Fibroblast of the aortic adventitia (primary cell): ENCODE results near the gene IQCE. TPM values are rescaled to one million over a fixed set of nuclear protein-coding genes. Genes with fewer than 3 reads are reported as not detected.

ENCODE experiments used
- DNase-seq: peaks from one replicate; pipeline ENCODE4 v3.0.0-alpha.2; 2010; ENCODE audit warnings: low read depth
- H3K4me3 ChIP-seq: 2 replicates; pipeline ENCODE4 v1.5.1; 2011; ENCODE audit warnings: low read depth, mild to moderate bottlenecking, control low read depth, low read length, moderate library complexity
- total RNA-seq: library from RNA; depleted of rRNA; stranded (reverse); fragments of >200 nt; gene quantifications from 2 replicates; pipeline ENCODE4 v1.2.3, GENCODE V29; 2012; ENCODE audit warnings: low replicate concordance
- TF ChIP-seq, protein P1 (sequence below): IDR thresholded peaks from 2 replicates; pipeline ENCODE4 v1.5.1; 2011; ENCODE audit warnings: mild to moderate bottlenecking, low read length, control low read depth, inconsistent platforms; ENCODE audit not compliant: insufficient read depth

The IQCE gene
- total RNA-seq, 1 donor = 14.0 TPM

DNA sequence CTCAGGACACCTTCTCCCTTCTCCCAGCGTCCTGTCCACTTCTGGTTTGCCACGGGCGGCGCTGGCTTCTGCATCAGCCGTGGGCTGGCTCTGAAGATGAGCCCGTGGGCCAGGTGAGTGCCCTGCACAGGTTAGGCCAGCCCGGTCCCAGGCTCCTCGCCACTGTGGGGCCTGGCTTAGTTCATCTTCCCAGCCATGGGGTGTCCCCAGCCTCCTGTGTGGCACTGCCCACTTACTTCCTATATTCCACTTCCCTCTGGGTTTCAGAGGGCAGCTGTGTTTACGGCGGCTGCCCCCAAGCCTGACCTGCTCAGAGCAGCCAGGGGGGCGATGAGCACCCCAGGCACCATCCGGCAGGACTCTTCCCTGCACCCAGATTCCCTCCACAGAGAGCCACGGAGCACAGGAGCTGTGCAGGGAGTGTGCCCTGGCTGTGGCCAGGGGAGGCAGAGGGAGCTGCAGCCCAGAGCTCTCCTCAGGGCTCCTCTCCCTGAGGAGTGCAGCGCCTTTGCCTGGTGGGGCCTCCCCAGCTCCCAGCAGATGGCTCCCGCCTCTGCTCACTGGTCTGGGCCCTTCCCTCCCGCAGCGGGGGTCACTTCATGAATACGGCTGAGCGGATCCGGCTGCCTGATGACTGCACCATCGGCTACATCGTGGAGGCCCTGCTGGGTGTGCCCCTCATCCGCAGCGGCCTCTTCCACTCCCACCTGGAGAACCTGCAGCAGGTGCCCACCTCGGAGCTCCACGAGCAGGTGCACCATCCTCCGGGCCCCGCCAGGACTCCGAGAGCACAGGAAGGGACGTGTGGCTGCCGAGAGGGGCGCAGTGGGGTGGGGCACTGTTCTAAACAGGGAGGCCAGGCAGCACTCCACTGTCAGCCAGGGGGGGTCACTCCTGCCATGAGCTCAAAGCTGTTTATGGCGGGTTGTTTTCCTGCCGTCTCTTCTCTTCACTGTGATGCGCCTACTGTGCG, 32.8 kb upstream of the IQCE start:
- no peak for DNase-seq
- H3K4me3 ChIP-seq = no peak overlapping the region
- TF ChIP-seq, protein P1, sequence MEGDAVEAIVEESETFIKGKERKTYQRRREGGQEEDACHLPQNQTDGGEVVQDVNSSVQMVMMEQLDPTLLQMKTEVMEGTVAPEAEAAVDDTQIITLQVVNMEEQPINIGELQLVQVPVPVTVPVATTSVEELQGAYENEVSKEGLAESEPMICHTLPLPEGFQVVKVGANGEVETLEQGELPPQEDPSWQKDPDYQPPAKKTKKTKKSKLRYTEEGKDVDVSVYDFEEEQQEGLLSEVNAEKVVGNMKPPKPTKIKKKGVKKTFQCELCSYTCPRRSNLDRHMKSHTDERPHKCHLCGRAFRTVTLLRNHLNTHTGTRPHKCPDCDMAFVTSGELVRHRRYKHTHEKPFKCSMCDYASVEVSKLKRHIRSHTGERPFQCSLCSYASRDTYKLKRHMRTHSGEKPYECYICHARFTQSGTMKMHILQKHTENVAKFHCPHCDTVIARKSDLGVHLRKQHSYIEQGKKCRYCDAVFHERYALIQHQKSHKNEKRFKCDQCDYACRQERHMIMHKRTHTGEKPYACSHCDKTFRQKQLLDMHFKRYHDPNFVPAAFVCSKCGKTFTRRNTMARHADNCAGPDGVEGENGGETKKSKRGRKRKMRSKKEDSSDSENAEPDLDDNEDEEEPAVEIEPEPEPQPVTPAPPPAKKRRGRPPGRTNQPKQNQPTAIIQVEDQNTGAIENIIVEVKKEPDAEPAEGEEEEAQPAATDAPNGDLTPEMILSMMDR = no peak

GRCh38 chr7:2526659-2527504, 31.9 kb upstream of the IQCE start:
- no peak overlapping the region for H3K4me3 ChIP-seq
- TF ChIP-seq, protein P1 = no peak
- no peak for DNase-seq

DNA sequence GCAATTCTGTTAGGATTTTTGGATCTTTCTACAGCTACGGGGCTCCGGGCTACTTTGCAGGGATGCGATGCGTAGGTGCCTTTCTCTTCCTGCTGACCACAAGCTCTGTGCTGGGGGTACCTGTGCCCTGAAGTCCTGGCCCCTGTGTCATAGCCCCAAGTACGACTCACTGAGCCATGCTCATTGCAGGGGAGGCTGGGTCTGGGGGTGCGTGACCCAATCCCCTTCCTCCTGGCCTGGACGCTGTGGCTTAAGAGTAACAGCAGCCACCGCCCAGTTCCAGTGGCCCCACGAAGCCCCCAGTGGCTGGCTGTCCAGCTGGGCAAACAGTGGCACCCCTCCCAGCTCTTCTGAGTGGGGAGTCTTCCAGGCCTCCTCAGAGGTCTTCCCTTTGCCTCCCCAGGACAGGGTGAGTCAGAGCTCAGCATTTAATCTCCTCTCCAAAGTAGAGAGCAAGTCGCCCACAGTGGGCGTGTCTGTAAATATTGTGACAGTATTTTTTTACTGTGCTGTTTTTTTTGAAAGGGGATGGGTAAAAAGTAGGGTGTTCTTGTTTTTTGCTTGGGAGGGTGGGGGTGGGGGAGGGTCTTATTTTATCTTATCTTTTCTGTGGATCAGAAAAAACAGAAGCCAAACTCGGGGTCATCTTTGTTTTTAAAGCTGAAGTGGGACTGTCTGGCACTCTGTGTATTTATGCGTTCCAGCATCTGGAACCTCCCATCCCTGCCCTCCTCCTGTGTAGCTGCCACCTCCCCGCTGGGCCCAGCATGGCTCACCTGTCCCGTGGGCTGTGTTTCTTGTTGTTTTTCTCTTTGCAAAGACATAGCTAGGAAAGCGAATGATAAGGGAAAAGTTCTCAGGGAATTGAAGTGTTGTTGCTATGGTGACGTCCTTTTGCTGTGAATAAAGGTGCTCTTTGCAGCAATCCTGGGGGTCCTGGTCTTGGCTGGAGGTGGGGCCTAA, 31.0 kb upstream of the IQCE start:
- TF ChIP-seq, protein P1 = no peak
- DNase-seq = peak; percentile 50

GRCh38 chr7:2528481-2529095, 30.2 kb upstream of the IQCE start:
- no peak overlapping the region for H3K4me3 ChIP-seq
- TF ChIP-seq, protein P1 = no peak
- DNase-seq = no peak

More for the DNA sequence above, 31.0 kb upstream of the IQCE start:
- H3K4me3 ChIP-seq = no peak overlapping the region

GRCh38 chr7:2529161-2530070, 29.4 kb upstream of the IQCE start:
- TF ChIP-seq, protein P1 = no peak
- no peak overlapping the region for H3K4me3 ChIP-seq
- peak; percentile 45 for DNase-seq
